K562 (cell line): ENCODE results near the gene SH3YL1.

Experiments
- ARID3A ChIP-seq: IDR thresholded peaks from 2 replicates; pipeline ENCODE4 v1.6.1; 2012; ENCODE audit warnings: low read depth, low read length, improper control_type of control experiment, borderline replicate concordance
- CHD2 ChIP-seq: IDR thresholded peaks from 2 replicates; pipeline ENCODE4 v1.6.1; 2011; ENCODE audit warnings: low read depth, low read length
- CTCF ChIP-seq, 3 experiments: IDR thresholded peaks in 2 of 3; conservative IDR thresholded peaks in 1 of 3; 2 replicates each; pipeline ENCODE4 v1.5.1; 2011 to 2012; ENCODE audit warnings: low read length in 3 of 3, mild to moderate bottlenecking in 3 of 3, control low read depth in 2 of 3, improper control_type of control experiment in 1 of 3, inconsistent platforms in 1 of 3, low read depth in 1 of 3, mixed read lengths in 1 of 3, moderate library complexity in 1 of 3; ENCODE audit not compliant: insufficient read depth in 2 of 3
- DNMT1 ChIP-seq: fragments of 450-650 bp; IDR thresholded peaks from 2 replicates; pipeline ENCODE4 v1.6.1; 2016; ENCODE audit warnings: antibody characterized with exemption, mild to moderate bottlenecking
- DPF2 ChIP-seq: fragments of 450-650 bp; IDR thresholded peaks from 2 replicates; pipeline ENCODE4 v1.6.1; 2016
- ELF4 ChIP-seq: fragments of 450-650 bp; formaldehyde crosslinking; IDR thresholded peaks from 2 replicates; pipeline ENCODE4 v1.4.0; 2022; ENCODE audit warnings: missing genetic modification characterization
- ETV6 ChIP-seq, 3 experiments: fragments of 150-350 bp in 1 of 3; sonication (generic) in 1 of 3; formaldehyde crosslinking in 1 of 3; IDR thresholded peaks; 2 replicates each; pipeline versions ENCODE4 v1.6.1 to v1.8.0; 2014 to 2022; ENCODE audit warnings: borderline replicate concordance in 2 of 3, low read depth in 2 of 3, antibody characterized with exemption in 1 of 3, low read length in 1 of 3, mild to moderate bottlenecking in 1 of 3, missing genetic modification reagents in 1 of 3
- FOXK2 ChIP-seq, 2 experiments: fragments of 450-650 bp; IDR thresholded peaks in 1 of 2; conservative IDR thresholded peaks in 1 of 2; 2 replicates each; pipeline ENCODE4 v1.6.1; 2016; ENCODE audit warnings: low read depth in 2 of 2, mild to moderate bottlenecking in 1 of 2
- KAT7 ChIP-seq: sonication (generic); formaldehyde crosslinking; IDR thresholded peaks from 2 replicates; pipeline ENCODE4 v1.8.0; 2022; ENCODE audit warnings: missing genetic modification reagents, mild to moderate bottlenecking, borderline replicate concordance
- NR2C1 ChIP-seq, 2 experiments: fragments of 450-650 bp; IDR thresholded peaks; 2 replicates each; pipeline ENCODE4 v1.6.1; 2017; ENCODE audit warnings: mild to moderate bottlenecking in 2 of 2, antibody characterized with exemption in 1 of 2, inconsistent platforms in 1 of 2, missing compliant biosample characterization in 1 of 2, missing genetic modification characterization in 1 of 2
- PHF21A ChIP-seq: fragments of 450-650 bp; IDR thresholded peaks from 2 replicates; pipeline ENCODE4 v1.6.1; 2017; ENCODE audit warnings: low read depth, borderline replicate concordance
- ZNF274 ChIP-seq: IDR thresholded peaks from 2 replicates; pipeline ENCODE4 v1.6.1; 2011; ENCODE audit warnings: low read depth, mild to moderate bottlenecking, low read length, moderate library complexity, borderline replicate concordance

GRCh38 chr2:287911-288757, 24.3 kb upstream of the SH3YL1 start, which contains the start of gene ALKAL2:
- no peak for TF ChIP-seq DPF2
- TF ChIP-seq NR2C1 (IDR thresholded peaks at IDR 0.05) = no peak
- no peak for TF ChIP-seq NR2C1 (tag; IDR thresholded peaks at IDR 0.05)
- TF ChIP-seq ARID3A = no peak
- no peak for TF ChIP-seq CTCF (IDR thresholded peaks at IDR 0.05 in 2 of 3, conservative IDR thresholded peaks at IDR 0.05 in 1 of 3; ENCODE audit: insufficient read depth in 2 of 3, low read depth in 1 of 3, low read length in 3 of 3)
- no peak for TF ChIP-seq ETV6 (IDR thresholded peaks at IDR 0.05; ENCODE audit: borderline replicate concordance in 1 of 2, low read depth in 2 of 2, low read length in 1 of 2)
- no peak for TF ChIP-seq ETV6 (CRISPR knock-in tag; IDR thresholded peaks at IDR 0.05; ENCODE audit: borderline replicate concordance)
- no peak for TF ChIP-seq PHF21A
- no peak for TF ChIP-seq ELF4 (CRISPR knock-in tag)
- no peak for TF ChIP-seq DNMT1
- TF ChIP-seq CHD2 = no peak
- no peak for TF ChIP-seq KAT7 (CRISPR knock-in tag)
- TF ChIP-seq ZNF274 = no peak
- TF ChIP-seq FOXK2 (conservative IDR thresholded peaks at IDR 0.05 in 1 of 2, IDR thresholded peaks at IDR 0.05 in 1 of 2; ENCODE audit: low read depth in 2 of 2) = no peak
